CD4-positive, alpha-beta T cell (primary cell): ENCODE results near the gene TMEM40. TPM values are rescaled to one million over a fixed set of nuclear protein-coding genes. Genes with fewer than 3 reads are reported as not detected.

Experiments used
- ATAC-seq: fragments of 200-7000 bp; cut with Tn5 transposase; one replicate; pipeline ENCODE4 v1.10.0; 2022; ENCODE audit warnings: mild to moderate bottlenecking; ENCODE audit not compliant: poor library complexity
- CTCF ChIA-PET: fragments of 350-600 bp; sonication (Branson Sonifier 250); formaldehyde crosslinking; loops from one replicate; lab custom pipeline; 2021; ENCODE audit warnings: antibody characterized with exemption, inconsistent platforms; lab: Charles Lee
- POLR2A ChIA-PET: fragments of 350-600 bp; sonication (Branson Sonifier 250); formaldehyde crosslinking; loops from one replicate; lab custom pipeline; 2021; ENCODE audit warnings: antibody characterized with exemption, inconsistent platforms; lab: Charles Lee
- DNase-seq, 14 experiments: peaks; one replicate each; pipeline ENCODE4 v3.0.0-alpha.2; 2013 to 2020; ENCODE audit warnings: mixed read lengths in 2 of 14
- H3K27ac ChIP-seq, 2 donors: one replicate each; pipeline versions ENCODE4 v1.5.1 to v1.7.0; 2013; ENCODE audit warnings: low read length in 2 of 2, low read depth in 1 of 2, mild to moderate bottlenecking in 1 of 2
- H3K27me3 ChIP-seq, 2 experiments: 1 replicate in 1 of 2; 2 replicates in 1 of 2; pipeline versions ENCODE4 v1.6.1 to v1.7.0; 2013; ENCODE audit warnings: low read length in 2 of 2, control low read depth in 1 of 2, mild to moderate bottlenecking in 1 of 2, moderate library complexity in 1 of 2; ENCODE audit not compliant: insufficient read depth in 2 of 2, control insufficient read depth in 1 of 2
- H3K36me3 ChIP-seq: one replicate; pipeline ENCODE4 v1.6.1; 2013; ENCODE audit warnings: low read length, control low read depth; ENCODE audit not compliant: insufficient read depth
- H3K4me1 ChIP-seq: one replicate; pipeline ENCODE4 v1.6.1; 2013; ENCODE audit warnings: low read length, control low read depth; ENCODE audit not compliant: insufficient read depth
- H3K4me3 ChIP-seq: one replicate; pipeline ENCODE4 v1.5.1; 2013; ENCODE audit warnings: mild to moderate bottlenecking, low read length, moderate library complexity
- H3K9me3 ChIP-seq, 2 experiments: 1 replicate in 1 of 2; 2 replicates in 1 of 2; pipeline versions ENCODE4 v1.6.1 to v1.7.0; 2013; ENCODE audit warnings: low read length in 2 of 2, mild to moderate bottlenecking in 2 of 2, control low read depth in 1 of 2, moderate library complexity in 1 of 2; ENCODE audit not compliant: control insufficient read depth in 1 of 2, insufficient read depth in 1 of 2
- H3K27ac Mint-ChIP-seq: one replicate; pipeline ENCODE4 v1.8.0; 2020; ENCODE audit warnings: mixed read lengths
- H3K27me3 Mint-ChIP-seq: one replicate; pipeline ENCODE4 v1.8.0; 2021; ENCODE audit warnings: mixed read lengths
- H3K36me3 Mint-ChIP-seq: one replicate; pipeline ENCODE4 v1.8.0; 2021; ENCODE audit warnings: low read depth, mixed read lengths
- H3K4me1 Mint-ChIP-seq: one replicate; pipeline ENCODE4 v1.8.0; 2021; ENCODE audit warnings: low read depth, mixed read lengths
- H3K4me3 Mint-ChIP-seq: one replicate; pipeline ENCODE4 v1.8.0; 2020; ENCODE audit warnings: mild to moderate bottlenecking, mixed read lengths
- H3K9me3 Mint-ChIP-seq: one replicate; pipeline ENCODE4 v1.8.0; 2020; ENCODE audit warnings: mixed read lengths
- intact Hi-C, 2 experiments: fragments of 100-400 bp; cut with DNase I in 1 of 2; cut with micrococcal nuclease in 1 of 2; formaldehyde crosslinking; loops; one replicate each; pipeline versions ENCODE4 v1.15.1 to v1.9.0; 2023 to 2025; cut with DNase I, micrococcal nuclease
- total RNA-seq, 174 experiments: library from RNA in 2 of 174; stranded (reverse) in 2 of 174; gene quantifications; one replicate each; pipeline ENCODE4 v1.2.3 and lab custom pipeline; 2021 to 2026
- TF ChIP-seq, protein P1 (sequence below): fragments of 200-600 bp; IDR thresholded peaks from one replicate; pipeline ENCODE4 v1.8.0; 2022; ENCODE audit warnings: antibody characterized with exemption, mild to moderate bottlenecking

Gene TMEM40
- total RNA-seq, 2 experiments from 2014 or later: not detected

DNA sequence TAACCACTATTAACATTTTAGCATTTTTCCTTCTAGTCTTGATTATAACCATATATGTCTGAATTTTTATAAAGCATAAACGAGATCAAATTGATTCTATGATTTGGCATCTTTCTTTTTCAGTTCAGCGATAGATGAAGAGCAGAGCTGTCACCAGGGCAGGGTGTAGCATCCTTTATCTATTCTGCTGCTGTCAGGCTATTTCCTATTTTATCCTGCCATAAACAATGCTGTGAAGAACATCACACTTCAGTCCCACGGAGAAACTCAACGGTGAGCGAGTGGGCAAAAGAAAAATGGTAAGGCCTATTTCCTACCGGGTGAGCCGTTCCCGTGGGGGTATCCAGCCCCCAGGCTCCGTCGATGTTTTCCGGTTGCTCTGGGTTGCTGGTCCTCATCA is 15.5 kb downstream of the TMEM40 start:
- Mint-ChIP-seq H3K9me3 (no peaks in the 10 kb centered on the region), H3K27ac (no peak overlapping the region), H3K27me3 (peaks cover 5% of the 10 kb centered on the region), H3K4me3 (no peak overlapping the region), H3K4me1 (no peaks in the 10 kb centered on the region), H3K36me3 (no peaks in the 10 kb centered on the region)
- Histone ChIP-seq H3K27ac (no peak overlapping the region), H3K4me1 (no peaks in the 10 kb centered on the region), H3K36me3 (no peaks in the 10 kb centered on the region), H3K4me3 (no peak overlapping the region), H3K27me3 (peaks cover 2 to 5% of the 10 kb centered on the region in 2 experiments), H3K9me3 (no peaks in the 10 kb centered on the region)
- no peak for DNase-seq
- ChIA-PET CTCF (no interaction called here), POLR2A (no interaction called here)
- no peak for ATAC-seq
- intact Hi-C loops: no loop called here
- TF ChIP-seq, protein P1, sequence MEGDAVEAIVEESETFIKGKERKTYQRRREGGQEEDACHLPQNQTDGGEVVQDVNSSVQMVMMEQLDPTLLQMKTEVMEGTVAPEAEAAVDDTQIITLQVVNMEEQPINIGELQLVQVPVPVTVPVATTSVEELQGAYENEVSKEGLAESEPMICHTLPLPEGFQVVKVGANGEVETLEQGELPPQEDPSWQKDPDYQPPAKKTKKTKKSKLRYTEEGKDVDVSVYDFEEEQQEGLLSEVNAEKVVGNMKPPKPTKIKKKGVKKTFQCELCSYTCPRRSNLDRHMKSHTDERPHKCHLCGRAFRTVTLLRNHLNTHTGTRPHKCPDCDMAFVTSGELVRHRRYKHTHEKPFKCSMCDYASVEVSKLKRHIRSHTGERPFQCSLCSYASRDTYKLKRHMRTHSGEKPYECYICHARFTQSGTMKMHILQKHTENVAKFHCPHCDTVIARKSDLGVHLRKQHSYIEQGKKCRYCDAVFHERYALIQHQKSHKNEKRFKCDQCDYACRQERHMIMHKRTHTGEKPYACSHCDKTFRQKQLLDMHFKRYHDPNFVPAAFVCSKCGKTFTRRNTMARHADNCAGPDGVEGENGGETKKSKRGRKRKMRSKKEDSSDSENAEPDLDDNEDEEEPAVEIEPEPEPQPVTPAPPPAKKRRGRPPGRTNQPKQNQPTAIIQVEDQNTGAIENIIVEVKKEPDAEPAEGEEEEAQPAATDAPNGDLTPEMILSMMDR: no peak

DNA sequence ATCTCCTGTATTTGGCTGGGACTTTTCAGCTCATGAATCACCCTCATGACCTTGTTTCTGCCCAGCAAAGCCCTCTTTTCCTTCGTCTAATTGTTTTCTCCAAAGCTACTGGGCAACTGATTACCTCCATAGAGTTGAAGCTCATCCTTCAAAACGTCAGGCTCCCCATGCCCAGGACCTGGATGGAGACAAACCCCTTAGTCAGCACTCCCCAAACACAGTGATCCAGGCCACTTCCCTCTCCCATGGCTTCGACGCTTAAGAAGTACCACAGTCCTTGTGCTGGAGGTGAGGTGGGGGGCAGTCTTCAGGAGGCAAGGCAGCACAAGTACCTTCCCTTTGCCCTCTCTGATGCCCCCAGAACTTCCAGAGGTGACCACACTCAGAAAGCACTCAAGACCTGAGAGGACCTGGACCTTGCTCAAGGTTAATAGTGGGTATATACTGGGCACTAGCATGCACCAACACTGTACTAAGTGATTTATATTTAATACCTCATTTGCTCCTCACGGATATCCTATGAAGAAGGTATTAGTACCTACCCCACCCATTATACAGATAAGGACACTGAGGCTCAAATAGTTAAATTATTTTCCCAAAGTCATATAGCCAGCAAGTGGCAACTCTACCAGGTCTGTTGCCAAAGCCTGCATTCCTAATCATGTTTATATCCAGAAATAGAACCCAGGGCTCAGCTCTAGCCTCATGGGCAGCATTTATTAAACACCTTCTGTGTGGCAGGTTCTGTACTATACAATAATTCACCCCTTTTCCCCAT is 16.5 kb downstream of the TMEM40 start:
- CTCF ChIA-PET: no interaction called here
- Mint-ChIP-seq H3K4me1 (no peaks in the 10 kb centered on the region), H3K27ac (no peak overlapping the region), H3K9me3 (no peaks in the 10 kb centered on the region), H3K4me3 (no peak overlapping the region), H3K27me3 (peaks cover 5% of the 10 kb centered on the region), H3K36me3 (no peaks in the 10 kb centered on the region)
- Histone ChIP-seq H3K27me3 (peaks cover 2 to 5% of the 10 kb centered on the region in 2 experiments), H3K4me3 (no peak overlapping the region), H3K27ac (no peak overlapping the region), H3K9me3 (no peaks in the 10 kb centered on the region), H3K36me3 (no peaks in the 10 kb centered on the region), H3K4me1 (no peaks in the 10 kb centered on the region)
- POLR2A ChIA-PET: no interaction called here
- ATAC-seq (no peak), DNase-seq (no peak)
- intact Hi-C loops: no loop called here
- TF ChIP-seq, protein P1: no peak

GRCh38 chr3:12741209-12741608 is 17.9 kb downstream of the TMEM40 start:
- ChIA-PET CTCF (no interaction called here), POLR2A (no interaction called here)
- no peak for DNase-seq
- Histone ChIP-seq H3K27ac (no peak overlapping the region), H3K9me3 (no peaks in the 10 kb centered on the region), H3K27me3 (peaks cover under 1 to 2% of the 10 kb centered on the region in 2 experiments), H3K36me3 (no peaks in the 10 kb centered on the region), H3K4me3 (no peak overlapping the region), H3K4me1 (no peaks in the 10 kb centered on the region)
- Mint-ChIP-seq H3K27me3 (no peaks in the 10 kb centered on the region), H3K4me1 (no peaks in the 10 kb centered on the region), H3K9me3 (no peaks in the 10 kb centered on the region), H3K4me3 (no peak overlapping the region), H3K27ac (no peak overlapping the region), H3K36me3 (no peaks in the 10 kb centered on the region)
- intact Hi-C loops: no loop called here
- TF ChIP-seq, protein P1: no peak
- ATAC-seq: no peak
